GM12878 (cell line): ENCODE data around the gene SEMA7A. TPM values are rescaled to one million over a fixed set of nuclear protein-coding genes. Genes with fewer than 3 reads are reported as not detected.

ENCODE experiments used
- ATAC-seq: fragments of 200-7000 bp; cut with Tn5 transposase; 3 replicates; pipeline ENCODE4 v1.9.1; 2020; ENCODE audit warnings: mild to moderate bottlenecking, moderate library complexity
- BruUV-seq: library from RNA; stranded (reverse); fragments of 400-500 nt; replicated peaks from 2 replicates; lab custom pipeline; 2021; lab: Mats Ljungman, UMichigan
- CTCF ChIA-PET: fragments of 300-600 bp; sonication (Branson Sonifier 250); formaldehyde crosslinking; extraction: SDS; loops from one replicate; lab custom pipeline; 2021; ENCODE audit warnings: inconsistent platforms; lab: Yijun Ruan, JAX
- POLR2A ChIA-PET: fragments of 350-600 bp; formaldehyde crosslinking; extraction: SDS; loops from one replicate; lab custom pipeline; 2021; ENCODE audit warnings: inconsistent platforms; lab: Charles Lee
- RAD21 ChIA-PET: fragments of 300-600 bp; sonication (Branson Sonifier 250); formaldehyde crosslinking; loops from one replicate; lab custom pipeline; 2023; ENCODE audit warnings: antibody characterized with exemption; ENCODE audit not compliant: unreplicated experiment; lab: Charles Lee
- SMC1A ChIA-PET: fragments of 300-600 bp; sonication (Branson Sonifier 250); formaldehyde crosslinking; loops from one replicate; lab custom pipeline; 2023; ENCODE audit not compliant: unreplicated experiment, uncharacterized antibody; lab: Charles Lee
- DNase-seq: peaks from one replicate; pipeline ENCODE4 v3.0.0-alpha.2; 2011; ENCODE audit warnings: low read depth, low spot score
- FAIRE-seq: peaks from 3 replicates; lab custom pipeline; 2011; peaks lifted over from hg19 to GRCh38; lab: Jason Lieb, UNC
- H2AFZ ChIP-seq: 2 replicates; pipeline ENCODE4 v1.6.0; 2011; ENCODE audit warnings: low read depth, low read length, control low read depth; ENCODE audit not compliant: control insufficient read depth
- H3K27ac ChIP-seq: 2 replicates; pipeline ENCODE4 v1.5.1; 2011; ENCODE audit warnings: control low read depth; ENCODE audit not compliant: control insufficient read depth, insufficient read depth
- H3K27me3 ChIP-seq, 2 experiments: replicated peaks in 1 of 2; 2 replicates each; pipeline versions ENCODE4 v1.6.0 to v1.6.1; 2011; ENCODE audit warnings: low read length in 1 of 2; ENCODE audit not compliant: control insufficient read depth in 2 of 2, insufficient read depth in 2 of 2
- H3K36me3 ChIP-seq, 2 experiments: 2 replicates each; pipeline ENCODE4 v1.5.1; 2011; ENCODE audit warnings: low read length in 1 of 2; ENCODE audit not compliant: control insufficient read depth in 2 of 2, insufficient read depth in 2 of 2
- H3K4me1 ChIP-seq: 2 replicates; pipeline ENCODE4 v1.6.1; 2011; ENCODE audit warnings: mild to moderate bottlenecking, low read length, moderate library complexity, mixed read lengths; ENCODE audit not compliant: control insufficient read depth, insufficient read depth
- H3K4me2 ChIP-seq: 2 replicates; pipeline ENCODE4 v1.6.0; 2011; ENCODE audit warnings: control low read depth; ENCODE audit not compliant: control insufficient read depth, insufficient read depth
- H3K4me3 ChIP-seq: fragments of 200-600 bp; sonication (generic); 2 replicates; pipeline ENCODE4 v1.5.1; 2016
- H3K79me2 ChIP-seq: 2 replicates; pipeline ENCODE4 v1.6.0; 2011; ENCODE audit warnings: low read length; ENCODE audit not compliant: control insufficient read depth, insufficient read depth
- H3K9ac ChIP-seq: 2 replicates; pipeline ENCODE4 v1.8.0; 2011; ENCODE audit warnings: low read length, control low read depth, mixed read lengths; ENCODE audit not compliant: control insufficient read depth, insufficient read depth
- H3K9me3 ChIP-seq: replicated peaks from 3 replicates; pipeline ENCODE4 v1.5.1; 2011; ENCODE audit warnings: mild to moderate bottlenecking, low read length; ENCODE audit not compliant: control insufficient read depth, insufficient read depth
- H4K20me1 ChIP-seq: 2 replicates; pipeline ENCODE4 v1.6.0; 2011; ENCODE audit not compliant: control insufficient read depth, insufficient read depth
- CHD1 ChIP-seq: IDR thresholded peaks from 2 replicates; pipeline ENCODE4 v1.6.1; 2012; ENCODE audit warnings: low read depth, low read length, improper control_type of control experiment
- FOS ChIP-seq: IDR thresholded peaks from 3 replicates; pipeline ENCODE4 v1.6.1; 2011; ENCODE audit warnings: borderline replicate concordance; ENCODE audit not compliant: insufficient read length; ENCODE audit errors: extremely low read depth
- JUNB ChIP-seq: IDR thresholded peaks from 2 replicates; pipeline ENCODE4 v1.6.1; 2016; ENCODE audit warnings: antibody characterized with exemption, mild to moderate bottlenecking
- PAX5 ChIP-seq: IDR thresholded peaks from 2 replicates; pipeline ENCODE4 v1.6.1; 2011; ENCODE audit warnings: low read depth, low read length, borderline replicate concordance
- WGBS: methylation state at CpG from one replicate; pipeline ENCODE4 v1.1.6; 2016; ENCODE audit warnings: low lambda C conversion rate; ENCODE audit not compliant: insufficient replicate concordance, insufficient coverage; ENCODE audit errors: missing lambda C conversion rate; 5-methylcytosine and 5-hydroxymethylcytosine counted together
- in situ Hi-C: fragments of 300-500 bp; cut with MboI; formaldehyde crosslinking; loops from 9 replicates; pipeline ENCODE4 v1.14.3; 2018; ENCODE audit warnings: mixed read lengths
- intact Hi-C: fragments of 100-400 bp; cut with micrococcal nuclease; formaldehyde crosslinking; loops from one replicate; pipeline ENCODE4 v1.14.2; 2022; ENCODE audit not compliant: unreplicated experiment
- polyA plus RNA-seq, 11 experiments: library from polyadenylated mRNA; depleted of rRNA in 4 of 11; unstranded in 6 of 11; stranded (reverse) in 5 of 11; fragments of >200 nt; fragmentation: Nextera tagmentation in 4 of 11; fragmentation: Illumina TruSeq in 1 of 11; extraction: Ambion mirVana in 4 of 11; extraction: Trizol in 1 of 11; gene quantifications; 1 replicate in 1 of 11; 2 replicates in 10 of 11; pipeline versions ENCODE4 v1.2.1 to v1.2.3, GENCODE V29; 2011 to 2016; ENCODE audit warnings: inconsistent platforms in 2 of 11, missing spikeins in 2 of 11, low read depth in 1 of 11
- total RNA-seq, 4 experiments: library from RNA; depleted of rRNA in 3 of 4; stranded (reverse); fragments of >200 nt in 3 of 4; fragmentation: Illumina TruSeq in 1 of 4; extraction: Trizol in 1 of 4; gene quantifications; 2 replicates each; pipeline versions ENCODE4 v1.2.1 to v1.2.3, GENCODE V29; 2013 to 2021
- TF ChIP-seq, protein P1 (sequence below): fragments of 450-650 bp; IDR thresholded peaks from 2 replicates; pipeline ENCODE4 v1.6.1; 2017; ENCODE audit warnings: borderline replicate concordance
- TF ChIP-seq, protein P2 (sequence below): fragments of 450-650 bp; formaldehyde crosslinking; IDR thresholded peaks from 2 replicates; pipeline ENCODE4 v1.5.0; 2022; ENCODE audit warnings: mild to moderate bottlenecking, missing genetic modification characterization
- TF ChIP-seq, protein P3 (sequence below): IDR thresholded peaks from 2 replicates; pipeline ENCODE4 v1.6.1; 2011; ENCODE audit warnings: mild to moderate bottlenecking, low read depth, low read length, moderate library complexity; ENCODE audit not compliant: insufficient replicate concordance
- TF ChIP-seq, protein P4 (sequence below): fragments of 450-650 bp; IDR thresholded peaks from 2 replicates; pipeline ENCODE4 v1.6.1; 2018; ENCODE audit warnings: borderline replicate concordance, mild to moderate bottlenecking; ENCODE audit not compliant: partially characterized antibody

SEMA7A gene
- total and polyA plus RNA-seq, 10 of the 15 experiments (the other 5 are each of a cell fraction or from before 2014, with no cell fraction given) = 0.08 to 112 (median 53.5) TPM

DNA sequence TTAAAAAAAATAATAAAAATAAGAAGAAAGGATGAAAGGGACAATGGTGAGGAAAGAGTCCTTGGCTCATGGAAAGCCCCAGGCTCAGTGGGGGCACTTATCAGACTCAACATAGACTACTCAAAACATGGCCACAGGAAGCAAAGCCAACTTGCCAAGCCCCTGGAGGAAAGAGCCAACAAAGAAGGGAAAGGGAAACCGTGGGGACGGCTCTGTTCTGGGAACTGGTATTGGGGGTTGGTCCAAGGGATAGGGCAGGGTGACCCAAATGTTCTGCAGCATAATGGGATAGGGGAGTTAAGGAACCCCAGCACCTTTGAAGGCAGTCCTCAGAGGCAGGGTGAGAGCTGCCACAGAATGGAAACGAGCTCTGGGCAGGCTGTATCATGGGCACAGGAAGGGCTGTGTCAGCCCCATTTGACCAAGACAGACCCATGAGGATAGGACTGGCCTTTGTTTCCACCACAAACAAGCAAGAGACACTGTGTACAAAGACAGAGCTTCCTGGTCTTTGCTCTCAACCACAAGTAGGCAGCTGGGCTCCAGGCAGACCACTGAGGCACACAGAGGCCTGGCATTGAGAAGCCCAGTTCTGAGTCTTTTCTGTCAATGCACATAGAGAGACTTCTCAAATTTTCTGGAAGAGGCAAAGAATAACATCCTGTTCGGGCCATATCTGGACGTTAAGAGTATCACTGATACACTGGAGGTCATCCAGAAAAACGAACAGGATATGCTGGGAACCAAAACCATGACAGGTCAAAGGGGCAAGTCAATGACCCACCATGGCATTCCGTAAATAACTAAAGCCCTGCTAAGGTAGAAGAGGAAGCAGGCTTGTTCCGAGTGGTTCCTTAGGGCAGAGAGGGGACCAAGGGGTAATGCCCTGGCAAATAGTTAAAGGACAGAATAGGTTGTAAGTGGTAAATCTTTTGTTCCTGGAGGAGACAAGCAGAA, 10.6 kb upstream of the SEMA7A start:
- ChIA-PET RAD21 (no interaction called here), SMC1A (interaction anchor here (1.5 to 25.4 kb wide), 2 partner anchors 17 to 63 kb away, joined by 3 to 544 read pairs; no protein-coding TSS in a partner anchor), CTCF (interaction anchor here (0.5 to 22.3 kb wide), 3 partner anchors 10 to 68 kb away, joined by 3 to 655 read pairs (median 4); partner anchors contain the start of genes CYP11A1 and SEMA7A), POLR2A (no interaction called here)
- no peak for FAIRE-seq
- no peaks in the 10 kb centered on the region for H3K9me3 ChIP-seq
- H3K36me3 ChIP-seq = peaks cover 23 to 25% of the 10 kb centered on the region in 2 experiments
- no peak overlapping the region for H3K4me2 ChIP-seq
- H3K79me2 ChIP-seq = no peaks in the 10 kb centered on the region
- no peak overlapping the region for H3K9ac ChIP-seq
- 73% methylated on average over 8 of the region's 8 CpGs for WGBS
- in situ Hi-C loops = no loop called here
- no peak for DNase-seq
- intact Hi-C loops = no loop called here
- no peaks in the 10 kb centered on the region for H4K20me1 ChIP-seq
- no peak overlapping the region for H3K27ac ChIP-seq
- no peak overlapping the region for H2AFZ ChIP-seq
- H3K4me3 ChIP-seq = no peak overlapping the region
- no peak for ATAC-seq
- no peaks in the 10 kb centered on the region for H3K4me1 ChIP-seq
- H3K27me3 ChIP-seq = no peaks in the 10 kb centered on the region
- no TSS peak for BruUV-seq
- TF ChIP-seq FOS (no peak), CHD1 (no peak), PAX5 (no peak), JUNB (no peak)
- TF ChIP-seq, protein P1, sequence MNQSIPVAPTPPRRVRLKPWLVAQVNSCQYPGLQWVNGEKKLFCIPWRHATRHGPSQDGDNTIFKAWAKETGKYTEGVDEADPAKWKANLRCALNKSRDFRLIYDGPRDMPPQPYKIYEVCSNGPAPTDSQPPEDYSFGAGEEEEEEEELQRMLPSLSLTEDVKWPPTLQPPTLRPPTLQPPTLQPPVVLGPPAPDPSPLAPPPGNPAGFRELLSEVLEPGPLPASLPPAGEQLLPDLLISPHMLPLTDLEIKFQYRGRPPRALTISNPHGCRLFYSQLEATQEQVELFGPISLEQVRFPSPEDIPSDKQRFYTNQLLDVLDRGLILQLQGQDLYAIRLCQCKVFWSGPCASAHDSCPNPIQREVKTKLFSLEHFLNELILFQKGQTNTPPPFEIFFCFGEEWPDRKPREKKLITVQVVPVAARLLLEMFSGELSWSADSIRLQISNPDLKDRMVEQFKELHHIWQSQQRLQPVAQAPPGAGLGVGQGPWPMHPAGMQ = no peak
- TF ChIP-seq, protein P2, sequence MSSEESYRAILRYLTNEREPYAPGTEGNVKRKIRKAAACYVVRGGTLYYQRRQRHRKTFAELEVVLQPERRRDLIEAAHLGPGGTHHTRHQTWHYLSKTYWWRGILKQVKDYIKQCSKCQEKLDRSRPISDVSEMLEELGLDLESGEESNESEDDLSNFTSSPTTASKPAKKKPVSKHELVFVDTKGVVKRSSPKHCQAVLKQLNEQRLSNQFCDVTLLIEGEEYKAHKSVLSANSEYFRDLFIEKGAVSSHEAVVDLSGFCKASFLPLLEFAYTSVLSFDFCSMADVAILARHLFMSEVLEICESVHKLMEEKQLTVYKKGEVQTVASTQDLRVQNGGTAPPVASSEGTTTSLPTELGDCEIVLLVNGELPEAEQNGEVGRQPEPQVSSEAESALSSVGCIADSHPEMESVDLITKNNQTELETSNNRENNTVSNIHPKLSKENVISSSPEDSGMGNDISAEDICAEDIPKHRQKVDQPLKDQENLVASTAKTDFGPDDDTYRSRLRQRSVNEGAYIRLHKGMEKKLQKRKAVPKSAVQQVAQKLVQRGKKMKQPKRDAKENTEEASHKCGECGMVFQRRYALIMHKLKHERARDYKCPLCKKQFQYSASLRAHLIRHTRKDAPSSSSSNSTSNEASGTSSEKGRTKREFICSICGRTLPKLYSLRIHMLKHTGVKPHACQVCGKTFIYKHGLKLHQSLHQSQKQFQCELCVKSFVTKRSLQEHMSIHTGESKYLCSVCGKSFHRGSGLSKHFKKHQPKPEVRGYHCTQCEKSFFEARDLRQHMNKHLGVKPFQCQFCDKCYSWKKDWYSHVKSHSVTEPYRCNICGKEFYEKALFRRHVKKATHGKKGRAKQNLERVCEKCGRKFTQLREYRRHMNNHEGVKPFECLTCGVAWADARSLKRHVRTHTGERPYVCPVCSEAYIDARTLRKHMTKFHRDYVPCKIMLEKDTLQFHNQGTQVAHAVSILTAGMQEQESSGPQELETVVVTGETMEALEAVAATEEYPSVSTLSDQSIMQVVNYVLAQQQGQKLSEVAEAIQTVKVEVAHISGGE (CRISPR knock-in tag) = no peak
- TF ChIP-seq, protein P3, sequence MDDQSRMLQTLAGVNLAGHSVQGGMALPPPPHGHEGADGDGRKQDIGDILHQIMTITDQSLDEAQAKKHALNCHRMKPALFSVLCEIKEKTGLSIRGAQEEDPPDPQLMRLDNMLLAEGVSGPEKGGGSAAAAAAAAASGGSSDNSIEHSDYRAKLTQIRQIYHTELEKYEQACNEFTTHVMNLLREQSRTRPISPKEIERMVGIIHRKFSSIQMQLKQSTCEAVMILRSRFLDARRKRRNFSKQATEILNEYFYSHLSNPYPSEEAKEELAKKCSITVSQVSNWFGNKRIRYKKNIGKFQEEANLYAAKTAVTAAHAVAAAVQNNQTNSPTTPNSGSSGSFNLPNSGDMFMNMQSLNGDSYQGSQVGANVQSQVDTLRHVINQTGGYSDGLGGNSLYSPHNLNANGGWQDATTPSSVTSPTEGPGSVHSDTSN = no peak
- TF ChIP-seq, protein P4, sequence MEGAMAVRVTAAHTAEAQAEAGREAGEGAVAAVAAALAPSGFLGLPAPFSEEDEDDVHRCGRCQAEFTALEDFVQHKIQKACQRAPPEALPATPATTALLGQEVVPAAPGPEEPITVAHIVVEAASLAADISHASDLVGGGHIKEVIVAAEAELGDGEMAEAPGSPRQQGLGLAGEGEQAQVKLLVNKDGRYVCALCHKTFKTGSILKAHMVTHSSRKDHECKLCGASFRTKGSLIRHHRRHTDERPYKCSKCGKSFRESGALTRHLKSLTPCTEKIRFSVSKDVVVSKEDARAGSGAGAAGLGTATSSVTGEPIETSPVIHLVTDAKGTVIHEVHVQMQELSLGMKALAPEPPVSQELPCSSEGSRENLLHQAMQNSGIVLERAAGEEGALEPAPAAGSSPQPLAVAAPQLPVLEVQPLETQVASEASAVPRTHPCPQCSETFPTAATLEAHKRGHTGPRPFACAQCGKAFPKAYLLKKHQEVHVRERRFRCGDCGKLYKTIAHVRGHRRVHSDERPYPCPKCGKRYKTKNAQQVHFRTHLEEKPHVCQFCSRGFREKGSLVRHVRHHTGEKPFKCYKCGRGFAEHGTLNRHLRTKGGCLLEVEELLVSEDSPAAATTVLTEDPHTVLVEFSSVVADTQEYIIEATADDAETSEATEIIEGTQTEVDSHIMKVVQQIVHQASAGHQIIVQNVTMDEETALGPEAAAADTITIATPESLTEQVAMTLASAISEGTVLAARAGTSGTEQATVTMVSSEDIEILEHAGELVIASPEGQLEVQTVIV = no peak
